Ovary (tissue), 3 donors: Measurements from ENCODE around the gene SHF.

Experiments
- EP300 ChIP-seq: sonication (generic); formaldehyde crosslinking; IDR thresholded peaks from one replicate; pipeline ENCODE4 v1.6.1; 2017; ENCODE audit warnings: antibody characterized with exemption
- POLR2A ChIP-seq: fragments of 450-650 bp; IDR thresholded peaks from one replicate; pipeline ENCODE4 v1.6.1; 2017; ENCODE audit warnings: antibody characterized with exemption, mild to moderate bottlenecking, moderate library complexity
- TF ChIP-seq, protein P1 (sequence below), 3 donors: fragments of 450-650 bp in 2 of 3; fragments of 200-600 bp in 1 of 3; IDR thresholded peaks; one replicate each; pipeline versions ENCODE4 v1.5.1 to v1.8.0; 2016 to 2022; ENCODE audit warnings: antibody characterized with exemption in 3 of 3, mild to moderate bottlenecking in 1 of 3
- donor health status: DM: no; HTN: no; CAD: no.

GRCh38 chr15:45144775-45145174 is 43.0 kb downstream of the SHF start:
- TF ChIP-seq, protein P1, sequence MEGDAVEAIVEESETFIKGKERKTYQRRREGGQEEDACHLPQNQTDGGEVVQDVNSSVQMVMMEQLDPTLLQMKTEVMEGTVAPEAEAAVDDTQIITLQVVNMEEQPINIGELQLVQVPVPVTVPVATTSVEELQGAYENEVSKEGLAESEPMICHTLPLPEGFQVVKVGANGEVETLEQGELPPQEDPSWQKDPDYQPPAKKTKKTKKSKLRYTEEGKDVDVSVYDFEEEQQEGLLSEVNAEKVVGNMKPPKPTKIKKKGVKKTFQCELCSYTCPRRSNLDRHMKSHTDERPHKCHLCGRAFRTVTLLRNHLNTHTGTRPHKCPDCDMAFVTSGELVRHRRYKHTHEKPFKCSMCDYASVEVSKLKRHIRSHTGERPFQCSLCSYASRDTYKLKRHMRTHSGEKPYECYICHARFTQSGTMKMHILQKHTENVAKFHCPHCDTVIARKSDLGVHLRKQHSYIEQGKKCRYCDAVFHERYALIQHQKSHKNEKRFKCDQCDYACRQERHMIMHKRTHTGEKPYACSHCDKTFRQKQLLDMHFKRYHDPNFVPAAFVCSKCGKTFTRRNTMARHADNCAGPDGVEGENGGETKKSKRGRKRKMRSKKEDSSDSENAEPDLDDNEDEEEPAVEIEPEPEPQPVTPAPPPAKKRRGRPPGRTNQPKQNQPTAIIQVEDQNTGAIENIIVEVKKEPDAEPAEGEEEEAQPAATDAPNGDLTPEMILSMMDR (IDR thresholded peaks at IDR 0.05), result no peak
- TF ChIP-seq POLR2A (no peak), EP300 (no peak)
